ENCODE data around the gene YEATS2. TPM values are rescaled to one million over a fixed set of nuclear protein-coding genes. Genes with fewer than 3 reads are reported as not detected.
A peak's percentile ranks its signal among the peaks of the same experiment; 100 is the strongest.
"Not testable (repeated sequence)": the region's sequence is repeated elsewhere in the genome, so short reads cannot be mapped to it uniquely, and the experiment has no call there.

The YEATS2 gene
- total RNA-seq, 1 experiment from 2014 or later, result 22.7 TPM

DNA sequence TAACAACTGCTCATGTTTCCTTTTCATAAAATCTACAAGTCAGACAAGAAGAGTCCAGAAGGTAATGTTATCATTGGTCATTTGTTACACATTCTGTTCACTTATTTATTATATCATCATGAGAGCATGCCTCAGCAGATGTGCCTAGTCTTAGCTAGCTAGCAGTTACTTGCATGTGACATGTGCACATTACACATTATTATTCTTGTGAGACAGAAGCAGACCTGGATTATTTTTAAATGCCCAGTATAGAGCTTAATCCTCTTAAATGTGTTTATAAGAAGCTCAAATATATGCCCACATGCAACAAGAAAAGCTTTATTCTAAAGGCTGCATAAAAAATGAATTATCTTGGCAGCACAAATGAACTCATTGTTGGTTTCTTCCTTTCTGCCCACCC is 12.6 kb downstream of the YEATS2 start:
- no peak for DNase-seq (ENCODE audit: extremely low read depth, low read depth)

DNA sequence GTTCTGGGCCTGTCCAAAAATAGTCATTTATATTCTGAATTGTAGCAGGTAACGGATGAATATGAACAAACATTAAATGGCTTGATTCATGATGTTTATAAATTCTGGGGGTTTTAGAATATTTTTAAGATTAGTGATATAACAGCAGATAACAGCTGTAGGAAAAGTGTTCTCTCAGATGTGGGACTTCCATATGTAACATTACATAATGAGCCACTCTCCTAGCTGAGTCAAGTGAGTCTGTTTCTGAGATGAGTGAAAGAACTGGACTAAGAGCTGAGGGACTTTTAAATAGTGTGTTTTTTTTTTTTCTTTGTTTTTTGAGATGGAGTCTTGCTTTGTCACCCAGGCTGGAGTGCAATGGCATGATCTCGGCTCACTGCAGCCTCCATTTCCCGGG is 13.9 kb downstream of the YEATS2 start:
- no peak for DNase-seq (ENCODE audit: extremely low read depth, low read depth)

DNA sequence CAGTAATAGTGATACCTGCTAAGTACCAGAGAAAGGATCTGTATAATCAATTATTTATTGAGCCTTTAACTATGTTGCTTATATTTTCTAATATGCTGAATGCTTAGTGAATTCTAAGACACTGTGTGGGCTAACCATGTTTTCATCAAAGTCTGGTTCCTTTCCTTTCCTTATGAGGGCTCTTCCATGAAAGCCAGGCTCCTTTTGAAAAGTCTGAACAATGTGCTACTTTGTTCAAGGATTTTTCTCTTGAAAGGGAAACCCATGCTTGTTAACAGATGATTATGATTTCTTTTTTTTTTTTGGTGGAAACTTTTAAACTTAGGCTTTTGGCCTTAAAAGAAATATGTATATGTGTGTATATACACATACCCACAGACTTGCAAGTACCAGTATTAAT is 17.0 kb downstream of the YEATS2 start:
- DNase-seq (ENCODE audit: extremely low read depth, low read depth), result no peak

DNA sequence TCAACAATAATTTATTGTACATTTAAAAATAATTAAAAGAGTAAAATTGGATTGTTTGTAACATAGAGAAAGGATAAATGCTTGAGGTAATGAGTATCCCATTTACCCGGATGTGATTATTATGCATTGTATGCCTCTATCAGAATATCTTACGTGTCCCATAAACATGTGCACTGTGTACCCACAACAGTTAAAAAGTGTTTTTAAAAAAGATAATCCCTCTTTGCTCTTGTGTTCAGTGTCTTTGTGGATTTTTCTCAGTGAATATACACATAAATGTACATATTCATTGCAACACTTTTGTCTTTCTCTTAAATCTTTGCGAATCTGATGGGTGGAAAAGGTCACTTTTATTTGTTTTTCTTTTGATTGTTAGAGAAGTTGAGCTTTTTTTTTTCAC is 20.4 kb downstream of the YEATS2 start:
- DNase-seq (ENCODE audit: extremely low read depth, low read depth), result no peak

DNA sequence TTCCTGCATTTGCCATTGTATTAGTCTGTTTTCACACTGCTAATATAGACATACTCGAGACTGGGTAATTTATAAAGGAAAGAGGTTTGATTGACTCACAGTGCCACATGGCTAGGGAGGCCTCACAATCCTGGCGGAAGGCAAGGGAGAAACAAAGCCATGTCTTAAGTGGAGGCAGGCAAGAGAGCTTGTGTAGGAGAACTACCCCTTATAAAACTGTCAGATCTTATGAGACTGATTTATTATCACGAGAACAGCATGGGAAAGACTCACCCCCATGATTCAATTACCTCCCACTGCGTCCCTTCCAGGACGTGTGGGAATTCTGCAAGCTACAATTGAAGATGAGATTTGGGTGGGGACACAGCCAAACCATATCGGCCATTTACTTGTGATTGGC is 27.8 kb downstream of the YEATS2 start:
- no peak for DNase-seq (ENCODE audit: extremely low read depth, low read depth)

DNA sequence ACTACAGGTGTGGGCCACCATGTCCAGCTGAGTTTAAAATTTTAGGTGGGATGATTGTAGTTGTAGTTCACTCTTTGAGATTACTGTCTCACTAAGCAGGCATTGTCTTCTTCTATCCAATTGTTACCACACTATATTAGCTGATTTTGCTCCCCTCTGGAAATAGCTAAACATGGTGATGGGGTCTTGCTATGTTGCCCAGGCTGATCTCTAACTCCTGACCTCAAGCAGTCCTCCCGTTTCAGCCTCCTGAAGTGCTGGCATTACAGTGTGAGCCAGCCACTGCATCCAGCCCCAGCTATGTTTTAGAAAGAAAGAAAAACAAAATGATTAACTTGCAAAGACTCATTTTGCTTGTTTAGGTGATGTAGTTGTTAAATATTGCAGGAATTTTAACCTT is 30.6 kb downstream of the YEATS2 start:
- DNase-seq (ENCODE audit: extremely low read depth, low read depth), result no peak

DNA sequence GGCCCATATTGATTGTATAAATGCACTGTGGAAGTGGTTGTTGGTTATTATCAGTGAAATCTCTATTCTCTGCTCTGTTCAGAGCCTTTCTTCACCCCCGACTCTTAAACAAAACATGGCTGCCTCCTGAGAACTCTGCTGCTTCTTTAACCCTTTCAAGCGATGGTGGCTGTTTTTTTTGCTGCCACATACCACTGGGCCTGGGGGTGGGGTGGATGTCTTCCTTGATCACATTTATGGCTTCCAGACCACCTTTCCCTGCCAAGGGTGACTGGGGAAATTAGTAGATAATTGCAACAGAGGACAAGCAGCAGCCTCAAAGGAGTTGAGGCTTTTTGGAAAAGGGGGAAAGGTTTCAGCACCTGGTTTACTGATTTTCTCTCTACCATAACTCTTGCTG is 32.8 kb downstream of the YEATS2 start:
- no peak for DNase-seq (ENCODE audit: extremely low read depth, low read depth)

DNA sequence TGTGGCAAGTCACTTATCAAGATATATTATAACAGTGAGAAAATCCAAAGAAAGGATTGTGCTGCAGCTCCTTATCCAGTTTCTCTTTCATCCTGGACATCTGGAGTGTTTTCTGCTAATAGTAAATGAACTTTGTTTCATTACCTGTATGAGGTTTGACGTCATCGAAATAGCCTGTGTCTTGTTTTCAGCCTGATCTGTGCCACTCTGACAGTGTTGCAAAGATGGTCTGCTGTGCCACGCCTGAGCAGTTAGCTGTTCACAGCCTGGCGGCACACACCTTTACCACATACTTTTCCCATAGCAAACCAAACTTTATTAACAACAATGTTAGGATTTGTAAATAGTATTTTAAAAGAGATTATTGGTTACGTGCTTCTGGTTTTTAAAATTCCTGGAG is 34.0 kb downstream of the YEATS2 start:
- DNase-seq (ENCODE audit: extremely low read depth, low read depth), result no peak

DNA sequence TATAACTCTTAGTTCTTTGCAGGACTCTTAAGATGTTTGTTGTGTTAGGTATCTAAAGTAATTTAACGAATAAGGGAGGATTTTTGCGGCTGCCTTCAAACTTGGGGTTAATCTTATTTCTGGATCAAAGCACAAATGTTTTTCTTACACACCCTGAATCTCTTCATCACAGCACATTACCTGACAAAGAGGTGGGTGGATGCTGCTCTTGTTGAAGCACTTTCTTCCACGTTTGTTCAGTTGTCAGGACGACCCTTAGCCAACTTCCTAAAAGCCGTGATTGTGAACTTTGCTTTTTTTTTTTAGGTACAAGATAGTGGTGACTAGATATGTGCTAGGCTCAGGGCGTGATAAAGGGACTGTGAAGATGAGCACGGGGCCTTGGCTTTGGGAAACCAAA is 36.0 kb downstream of the YEATS2 start:
- no peak for DNase-seq (ENCODE audit: extremely low read depth, low read depth)

DNA sequence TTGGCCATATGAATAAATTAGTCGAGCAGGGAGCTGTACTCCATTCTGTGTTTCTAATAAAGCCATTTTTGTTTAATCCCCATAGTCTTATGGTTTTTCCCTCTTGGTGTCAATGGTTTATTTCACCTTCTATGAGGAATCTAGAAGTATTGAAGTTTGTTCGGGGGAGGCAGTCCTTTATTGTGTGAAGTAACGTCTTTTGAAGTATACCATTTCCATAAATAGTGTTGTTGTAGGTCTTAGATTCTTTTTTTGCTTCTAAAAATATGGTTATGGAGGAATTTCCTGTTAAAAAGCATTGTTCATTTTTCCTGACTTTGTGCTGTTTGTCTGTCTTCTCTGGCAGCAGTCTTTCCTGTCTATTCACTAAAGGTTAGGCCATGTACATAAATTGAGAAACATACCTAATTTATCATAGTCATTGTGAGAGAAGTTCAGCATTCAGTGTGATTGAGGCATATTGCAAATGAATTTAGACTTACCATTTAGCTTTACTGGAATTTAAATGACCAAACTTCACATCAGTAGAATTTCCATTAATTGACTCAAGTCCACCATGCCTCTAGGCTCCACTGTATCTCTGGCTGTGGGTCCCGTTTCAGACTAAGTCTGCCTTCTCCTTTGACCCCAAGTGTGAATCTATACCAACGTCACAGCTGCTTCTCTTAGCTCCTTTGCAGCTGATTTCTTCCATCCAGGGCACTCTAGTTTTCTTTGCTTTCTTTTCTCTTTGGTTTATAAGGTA is 37.3 kb downstream of the YEATS2 start:
- DNase-seq (ENCODE audit: extremely low read depth, low read depth), result no peak

DNA sequence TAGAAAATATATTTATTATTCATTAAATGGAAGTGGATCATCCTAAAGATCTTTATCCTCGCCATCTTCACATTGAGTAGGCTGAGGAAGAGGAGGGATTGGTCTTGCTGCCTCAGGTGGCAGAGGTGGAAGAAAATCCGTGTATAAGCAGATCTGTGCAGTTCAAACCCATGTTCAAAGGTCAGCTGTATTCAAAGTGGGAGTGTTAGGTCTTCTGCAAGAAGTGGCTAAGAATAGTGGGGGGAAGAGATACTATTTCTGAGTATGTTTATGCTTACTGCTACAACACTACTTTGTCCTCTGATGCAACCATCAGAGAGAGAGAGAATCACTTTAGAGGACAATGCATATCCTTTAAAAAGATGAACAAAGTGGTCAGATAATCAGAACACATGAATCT is 39.5 kb downstream of the YEATS2 start:
- DNase-seq (ENCODE audit: extremely low read depth, low read depth), result no peak

DNA sequence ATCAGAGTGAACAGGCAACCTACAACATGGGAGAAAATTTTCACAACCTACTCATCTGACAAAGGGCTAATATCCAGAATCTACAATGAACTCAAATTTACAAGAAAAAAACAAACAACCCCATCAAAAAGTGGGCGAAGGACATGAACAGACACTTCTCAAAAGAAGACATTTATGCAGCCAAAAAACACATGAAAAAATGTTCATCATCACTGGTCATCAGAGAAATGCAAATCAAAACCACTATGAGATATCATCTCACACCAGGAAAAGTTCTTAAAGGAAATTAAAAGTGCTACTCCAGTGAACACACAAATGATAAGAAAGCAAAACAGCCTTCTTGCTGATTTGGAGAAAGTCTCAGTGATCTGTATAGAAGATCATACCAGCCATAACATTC is 42.6 kb downstream of the YEATS2 start:
- DNase-seq (ENCODE audit: extremely low read depth, low read depth), result not testable (repeated sequence)

DNA sequence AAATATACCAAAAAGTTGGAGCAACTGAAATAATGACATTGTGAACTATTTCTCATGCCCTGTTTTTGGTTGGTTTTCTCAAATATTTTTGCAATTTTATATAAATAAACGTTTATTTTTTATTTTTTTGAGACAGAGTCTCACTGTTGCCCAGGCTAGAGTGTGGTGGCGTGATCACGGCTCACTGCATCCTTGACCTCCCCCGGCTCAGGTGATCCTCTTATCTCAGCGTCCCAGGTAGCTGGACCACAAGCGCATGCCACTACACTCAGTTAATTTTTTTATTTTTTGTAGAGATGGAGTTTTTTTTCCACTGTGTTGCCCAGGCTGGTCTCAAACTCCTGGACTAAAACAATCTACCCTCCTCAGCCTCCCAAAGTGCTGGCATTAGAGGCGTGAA is 45.6 kb downstream of the YEATS2 start:
- DNase-seq (ENCODE audit: extremely low read depth, low read depth), result no peak

DNA sequence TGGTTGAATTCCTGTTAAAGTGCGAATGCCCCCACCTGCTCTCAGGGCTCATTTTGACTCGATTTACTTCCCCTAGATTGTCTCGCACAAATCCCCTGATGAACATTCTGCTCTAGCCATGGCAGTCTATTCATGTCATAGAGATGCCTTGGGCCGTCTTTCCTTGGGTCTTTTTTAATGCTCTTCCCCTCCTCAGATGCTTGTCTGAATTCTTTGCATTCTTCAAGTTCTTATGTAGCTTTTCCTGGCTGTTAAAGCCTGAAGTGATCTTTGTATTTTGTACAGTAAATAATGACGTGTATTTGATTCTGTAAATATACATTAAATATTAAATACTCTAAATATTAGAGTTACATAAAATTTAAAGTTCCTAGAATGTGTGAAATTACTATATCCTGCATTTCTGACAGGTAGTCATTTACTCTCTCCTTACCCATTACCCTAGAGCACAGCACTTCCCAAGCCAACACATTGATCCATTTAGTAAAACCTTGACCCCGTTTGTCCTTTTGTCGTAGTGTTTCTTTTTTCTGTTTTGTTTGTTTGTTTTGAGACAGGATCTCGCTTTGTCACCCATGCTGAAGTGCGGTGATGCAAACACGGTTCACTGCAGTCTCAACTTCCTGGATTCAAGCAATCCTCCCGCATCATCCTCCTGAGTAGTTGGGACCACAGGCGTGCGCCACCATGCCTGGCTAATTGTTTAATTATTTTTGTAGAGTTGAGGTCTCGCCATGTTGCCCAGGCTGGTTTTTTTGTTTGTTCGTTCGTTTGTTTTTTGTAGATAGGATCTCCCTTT is 47.9 kb downstream of the YEATS2 start:
- no peak for DNase-seq (ENCODE audit: extremely low read depth, low read depth)

DNA sequence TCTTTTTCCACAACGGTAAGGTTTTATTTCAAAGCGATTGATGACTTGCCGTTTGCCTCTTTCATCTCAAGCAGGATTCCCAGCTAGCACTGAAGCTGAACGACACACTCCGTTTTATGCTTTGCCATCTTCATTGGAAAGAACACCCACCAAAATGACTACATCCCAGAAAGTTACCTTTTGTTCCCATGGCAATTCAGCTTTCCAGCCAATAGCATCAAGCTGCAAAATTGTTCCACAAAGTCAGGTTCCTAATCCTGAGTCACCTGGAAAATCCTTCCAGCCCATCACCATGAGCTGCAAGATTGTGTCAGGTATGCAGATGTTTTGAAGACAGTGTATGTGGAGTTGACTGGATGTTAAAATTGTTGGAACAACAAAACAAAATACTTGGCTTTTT is 56.5 kb downstream of the YEATS2 start:
- no peak for DNase-seq (ENCODE audit: extremely low read depth, low read depth)

DNA sequence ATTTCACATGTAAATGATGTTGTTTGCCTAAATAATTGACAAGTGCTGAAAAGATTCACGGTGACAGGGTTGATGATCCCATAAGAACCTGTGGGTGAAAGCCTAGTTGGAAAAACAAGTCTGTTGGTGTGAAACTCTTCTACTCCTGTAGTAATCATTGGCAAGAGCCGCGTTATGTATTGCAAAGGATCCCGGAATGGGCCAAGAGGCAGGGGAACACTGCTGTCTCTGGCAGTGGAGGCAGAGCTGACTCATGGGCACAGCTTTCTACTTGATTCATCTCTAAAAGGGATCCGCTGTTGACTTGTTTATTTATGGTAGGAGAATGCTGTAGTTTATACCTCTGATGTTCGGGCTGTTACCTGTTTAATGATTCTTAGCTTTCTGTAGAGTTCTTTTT is 64.7 kb downstream of the YEATS2 start:
- DNase-seq (ENCODE audit: extremely low read depth, low read depth), result no peak

DNA sequence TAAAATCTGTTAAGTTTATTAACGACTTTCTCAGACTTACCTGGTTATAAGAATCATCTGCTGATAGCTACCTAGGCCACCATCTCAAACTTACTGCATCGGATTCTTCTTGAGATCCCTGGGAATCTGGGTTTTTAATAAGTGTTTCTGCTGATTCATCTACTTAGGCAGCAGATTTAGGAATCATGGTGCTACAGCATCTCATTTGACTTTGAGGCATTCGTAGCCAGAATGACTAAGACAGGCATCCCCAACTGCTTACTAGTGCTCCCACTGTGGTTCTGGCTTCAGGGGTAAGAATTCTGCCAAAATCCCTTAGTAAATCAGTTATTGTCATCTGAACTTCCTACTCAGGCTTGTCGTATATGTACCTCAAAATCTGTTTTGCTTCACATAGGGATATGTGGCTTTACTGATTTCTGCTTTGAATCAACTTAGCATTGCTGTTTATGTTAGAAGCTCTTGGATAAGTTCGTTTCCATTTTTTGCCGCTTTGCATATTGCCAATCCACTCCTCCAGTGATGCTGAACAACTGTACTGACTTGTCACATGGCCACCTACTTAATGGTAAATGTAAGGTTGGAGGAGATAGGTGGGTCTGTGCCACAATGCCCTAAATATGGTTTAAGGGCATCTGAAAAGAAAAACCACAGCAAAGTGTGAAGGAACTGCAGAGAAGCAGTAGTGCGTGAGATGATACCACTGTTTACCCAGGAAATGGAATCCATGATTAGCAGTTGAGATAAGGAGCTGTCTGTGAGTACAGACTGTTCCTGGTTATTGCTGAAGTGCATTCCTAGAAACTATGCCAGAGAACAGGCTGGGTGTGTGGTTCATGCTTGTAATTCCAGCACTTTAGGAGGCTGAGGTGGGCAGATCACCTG is 67.5 kb downstream of the YEATS2 start:
- DNase-seq (ENCODE audit: extremely low read depth, low read depth), result no peak

DNA sequence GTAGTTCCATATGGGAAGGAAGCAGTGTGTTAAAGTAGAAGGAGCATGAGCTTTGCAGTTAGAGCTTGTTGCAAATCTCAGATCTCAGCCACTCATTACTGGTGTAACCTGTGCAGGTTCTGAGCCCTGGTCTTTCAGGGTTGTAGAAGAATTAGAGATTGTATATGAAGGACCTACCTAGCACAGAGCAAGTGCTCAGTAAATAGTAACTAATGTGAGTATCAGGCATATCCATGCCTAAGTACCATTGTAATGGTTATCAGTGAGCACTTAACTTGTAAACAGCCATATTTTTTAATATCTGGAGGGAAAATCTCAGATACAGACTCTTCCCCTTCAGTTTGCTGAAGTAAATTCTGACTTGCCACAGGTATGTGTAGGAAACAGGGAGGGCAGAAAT is 68.5 kb downstream of the YEATS2 start:
- DNase-seq (ENCODE audit: extremely low read depth, low read depth), result no peak

DNA sequence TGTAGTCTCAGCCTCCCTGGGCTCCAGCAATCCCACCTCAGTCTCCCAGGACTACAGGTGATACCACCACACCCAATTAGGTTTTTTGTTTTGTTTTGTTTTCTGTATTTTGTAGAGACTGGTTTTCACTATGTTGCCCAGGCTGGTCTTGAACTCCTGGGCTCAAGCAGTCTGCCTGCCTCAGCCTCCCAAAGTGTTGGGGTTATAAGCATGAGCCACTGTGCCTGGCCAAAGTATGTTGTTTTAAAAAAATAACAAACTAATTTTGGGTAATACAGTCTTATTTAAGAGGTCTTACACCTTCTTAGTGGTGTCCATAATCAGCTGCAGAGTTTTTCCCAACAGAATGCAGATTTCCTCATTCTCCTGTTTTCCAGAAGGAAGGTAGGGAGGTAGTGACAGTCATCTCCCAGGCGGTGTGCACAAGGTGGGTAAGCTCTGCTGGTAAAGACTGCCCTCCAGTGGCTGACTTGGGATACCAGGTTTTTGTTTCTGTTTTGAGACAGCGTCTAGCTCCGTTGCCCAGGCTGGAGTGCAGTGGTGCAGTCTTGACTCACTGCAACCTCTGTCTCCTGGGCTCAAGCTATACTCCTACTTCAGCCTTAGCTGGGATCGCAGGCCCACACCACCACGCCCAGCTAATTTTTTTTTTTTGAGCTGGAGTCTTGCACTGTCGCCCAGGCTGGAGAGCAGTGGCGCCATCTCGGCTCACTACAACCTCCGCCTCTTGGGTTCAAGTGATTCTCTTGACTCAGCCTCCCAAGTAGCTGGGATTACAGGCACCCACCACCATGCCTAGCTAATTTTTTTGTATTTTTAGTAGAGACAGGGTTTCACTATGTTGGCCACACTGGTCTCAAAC is 69.4 kb downstream of the YEATS2 start:
- DNase-seq (ENCODE audit: extremely low read depth, low read depth), result peak; percentile 62

DNA sequence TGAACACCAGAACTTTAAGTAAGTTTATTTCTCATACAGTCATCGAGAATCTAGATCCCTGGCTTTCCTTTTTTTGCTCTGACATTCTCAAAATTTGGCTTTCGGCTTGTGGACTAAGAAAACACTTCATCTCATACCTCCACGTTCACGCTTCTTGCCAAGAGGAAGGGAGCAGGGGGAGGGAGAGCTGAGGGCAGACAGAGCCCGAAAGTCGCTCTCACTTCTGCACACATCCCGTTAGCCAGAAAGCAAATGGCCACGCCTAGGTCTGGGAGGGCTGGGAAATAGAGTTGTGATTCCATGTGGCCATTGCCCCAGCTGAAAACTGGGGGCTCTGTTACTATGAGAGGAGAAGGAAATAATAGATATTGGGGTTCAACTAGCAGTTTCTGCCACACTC is 70.5 kb downstream of the YEATS2 start:
- no peak for DNase-seq (ENCODE audit: extremely low read depth, low read depth)
